TTC549 (cell line): Measurements from ENCODE around the gene ANKRD36B.
"Not testable (repeated sequence)": the region's sequence is repeated elsewhere in the genome, so short reads cannot be mapped to it uniquely, and the experiment has no call there.

Source experiments
- FAIRE-seq: peaks from 2 replicates; lab custom pipeline; 2012; peaks lifted over from hg19 to GRCh38; lab: Jason Lieb, UNC

ANKRD36B gene

DNA sequence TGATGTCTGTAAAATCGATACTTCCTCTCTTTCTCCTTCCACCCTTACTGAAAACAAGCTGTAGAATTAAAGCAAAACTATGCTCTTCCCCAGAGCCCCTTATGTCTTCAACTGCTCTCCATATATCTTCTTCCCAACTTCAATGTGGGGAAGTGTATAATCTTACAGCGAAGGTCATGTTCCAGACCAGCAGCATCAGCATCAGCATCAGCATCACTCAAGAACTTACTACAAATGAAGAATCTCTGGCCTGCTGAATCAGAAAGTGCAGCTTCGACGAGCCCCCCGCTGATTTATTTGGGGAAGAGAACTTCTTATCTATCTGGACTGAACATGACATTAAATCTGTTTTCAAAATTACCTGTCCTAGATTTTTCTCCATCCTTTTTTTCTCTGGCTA, 40.6 kb downstream of the ANKRD36B start:
- FAIRE-seq: not testable (repeated sequence)

DNA sequence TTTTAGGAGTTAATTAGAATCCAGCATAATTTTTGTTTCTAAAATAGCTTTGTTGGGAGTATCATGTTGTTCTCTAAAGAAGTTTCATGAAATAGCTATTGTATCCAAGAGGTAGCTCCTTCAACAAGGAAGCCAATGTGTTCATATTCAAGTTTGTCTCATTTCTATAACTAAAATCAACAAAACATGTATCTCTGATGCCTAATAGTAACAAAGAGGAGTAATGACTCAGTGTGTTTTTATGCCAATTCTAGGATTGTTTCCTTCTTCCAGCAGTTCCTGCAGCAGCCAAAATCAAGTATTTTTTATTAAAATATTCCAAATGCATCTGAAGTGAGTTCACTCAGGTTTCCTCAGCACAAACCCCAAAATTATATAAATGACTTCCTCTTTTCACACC, 41.1 kb downstream of the ANKRD36B start:
- not testable (repeated sequence) for FAIRE-seq

DNA sequence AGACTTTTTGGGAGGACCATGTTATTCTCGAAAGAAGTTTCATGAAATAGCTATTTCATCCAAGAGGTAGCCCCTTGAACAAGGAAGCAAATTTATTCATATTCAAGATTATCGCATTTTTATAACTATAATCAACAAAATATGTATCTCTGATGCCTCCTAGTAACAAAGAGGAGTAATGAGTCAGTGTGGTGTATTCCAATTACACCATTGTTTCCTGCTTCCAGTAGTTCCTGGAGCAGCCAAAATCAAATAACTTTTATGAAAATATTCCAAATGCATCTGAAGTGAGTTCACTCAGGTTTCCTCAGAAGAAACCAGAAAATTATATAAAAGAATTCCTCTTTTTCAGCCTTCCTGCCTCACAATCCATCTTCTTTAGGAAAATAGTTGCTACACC, 43.0 kb downstream of the ANKRD36B start:
- no peak for FAIRE-seq

DNA sequence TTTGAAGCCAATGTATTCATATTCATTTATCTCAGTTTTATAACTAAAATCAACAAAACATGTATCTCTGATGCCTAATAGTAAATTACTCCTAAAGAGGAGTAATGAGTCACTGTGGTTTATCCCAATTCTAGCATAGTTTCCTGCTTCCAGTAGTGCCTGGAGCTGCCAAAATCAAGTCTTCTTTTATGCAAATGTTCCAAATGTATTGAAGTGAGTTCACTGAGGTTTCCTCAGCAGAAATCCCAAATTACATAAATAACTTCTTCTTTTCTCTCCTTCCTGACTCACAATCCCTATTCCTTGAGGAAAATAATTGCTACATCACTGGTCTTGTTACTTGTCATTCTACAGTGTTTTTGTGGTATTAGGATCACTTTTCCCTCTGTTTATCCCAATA, 44.8 kb downstream of the ANKRD36B start:
- FAIRE-seq: not testable (repeated sequence)

DNA sequence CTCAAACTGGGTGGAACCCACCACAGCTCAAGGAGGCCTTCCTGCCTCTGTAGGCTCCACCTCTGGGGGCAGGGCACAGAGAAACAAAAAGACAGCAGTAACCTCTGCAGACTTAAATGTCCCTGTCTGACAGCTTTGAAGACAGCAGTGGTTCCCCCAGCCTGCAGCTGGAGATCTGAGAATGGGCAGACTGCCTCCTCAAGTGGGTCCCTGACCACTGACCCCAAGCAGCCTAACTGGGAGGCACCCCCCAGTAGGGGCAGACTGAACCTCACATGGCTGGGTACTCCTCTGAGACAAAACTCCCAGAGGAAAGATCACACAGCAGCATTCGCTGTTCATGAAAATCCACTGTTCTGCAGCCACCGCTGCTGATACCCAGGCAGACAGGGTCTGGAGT, 63.8 kb downstream of the ANKRD36B start:
- FAIRE-seq: not testable (repeated sequence)

DNA sequence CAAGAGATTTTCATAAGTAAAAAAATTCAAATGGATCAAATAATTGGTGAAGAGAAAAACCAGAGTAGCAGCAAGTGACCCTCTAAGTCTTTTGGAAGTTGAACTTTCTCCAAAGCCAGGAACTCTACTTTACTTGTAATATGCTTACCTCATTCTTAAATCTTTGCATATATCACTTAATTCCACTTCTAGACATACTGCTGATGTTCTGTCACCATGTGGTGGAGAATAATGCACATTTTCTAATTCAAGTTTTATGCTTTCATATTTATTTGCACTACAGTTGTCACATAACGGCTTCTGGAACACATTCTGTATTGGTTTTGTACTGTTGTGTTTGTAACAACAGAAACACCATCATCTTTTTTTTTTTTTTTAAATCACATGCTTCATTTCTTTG, 65.9 kb downstream of the ANKRD36B start:
- FAIRE-seq: not testable (repeated sequence)

DNA sequence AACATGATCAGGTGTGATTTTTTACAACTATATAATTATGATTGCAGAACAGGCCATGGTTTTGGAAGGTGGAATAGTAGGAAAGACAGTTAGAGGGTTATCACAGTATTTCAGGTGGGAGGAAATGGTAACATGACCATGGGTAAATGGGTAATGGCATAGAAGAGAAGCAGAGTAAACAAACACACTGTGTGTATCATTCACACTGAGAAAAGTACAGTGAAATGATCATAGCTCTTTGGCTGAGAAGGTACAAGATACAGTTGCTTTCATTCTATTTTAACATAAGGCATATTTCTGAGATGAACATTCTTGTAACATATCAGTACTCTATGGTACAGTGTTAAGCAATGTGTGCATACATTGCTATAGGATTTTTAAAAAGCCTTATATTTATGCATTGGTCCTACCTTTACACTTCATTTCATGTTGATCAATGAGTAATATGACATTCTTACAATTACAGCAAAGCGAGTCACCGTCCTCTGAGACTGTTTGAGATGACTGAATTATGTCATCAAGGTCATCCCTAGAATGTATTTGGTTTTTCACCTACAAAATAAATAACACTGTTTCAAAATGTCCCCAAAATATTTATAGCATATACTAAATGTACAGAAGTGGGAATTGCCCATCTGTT, 66.6 kb downstream of the ANKRD36B start:
- FAIRE-seq: not testable (repeated sequence)

DNA sequence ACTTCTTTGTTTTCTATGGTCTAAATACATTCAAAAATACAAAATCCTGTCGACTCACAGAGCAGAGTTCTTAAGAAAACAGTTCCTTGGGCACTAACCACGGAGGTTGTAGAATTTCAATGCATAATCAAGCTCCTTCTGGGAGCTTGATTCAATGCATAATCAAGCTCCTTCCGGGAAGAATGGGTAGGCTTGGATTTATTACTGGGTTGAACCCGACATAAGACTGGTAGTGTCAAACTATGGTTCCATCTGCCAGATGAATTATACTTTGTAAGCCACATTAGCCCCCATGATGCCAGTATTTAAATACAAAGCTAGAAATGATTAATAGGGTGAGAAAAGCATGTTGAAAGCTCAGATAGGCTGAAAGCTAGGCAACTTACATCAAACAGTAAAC, 94.0 kb downstream of the ANKRD36B start:
- FAIRE-seq: not testable (repeated sequence)

DNA sequence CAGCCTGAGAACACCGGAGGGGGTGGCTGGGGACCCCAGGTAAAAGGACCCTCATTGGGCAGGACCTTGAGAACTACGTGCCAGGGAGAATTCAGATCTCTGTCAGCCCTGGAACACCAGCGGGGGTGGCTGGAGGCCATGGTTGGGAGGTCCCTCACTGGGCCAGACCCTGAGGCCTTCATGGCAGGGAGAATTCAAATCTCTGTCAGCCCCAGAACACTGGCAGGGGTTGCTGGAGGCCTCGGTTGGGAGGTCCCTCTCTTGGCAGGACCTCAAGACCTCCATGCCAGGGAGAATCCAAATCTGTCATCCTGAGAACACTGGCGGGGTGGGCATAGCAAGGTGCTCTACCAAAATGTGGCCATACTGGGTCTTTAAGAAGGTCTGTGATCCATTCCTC, 99.5 kb downstream of the ANKRD36B start:
- FAIRE-seq: not testable (repeated sequence)
